ENCODE measurements around the gene HAGHL.

DNA sequence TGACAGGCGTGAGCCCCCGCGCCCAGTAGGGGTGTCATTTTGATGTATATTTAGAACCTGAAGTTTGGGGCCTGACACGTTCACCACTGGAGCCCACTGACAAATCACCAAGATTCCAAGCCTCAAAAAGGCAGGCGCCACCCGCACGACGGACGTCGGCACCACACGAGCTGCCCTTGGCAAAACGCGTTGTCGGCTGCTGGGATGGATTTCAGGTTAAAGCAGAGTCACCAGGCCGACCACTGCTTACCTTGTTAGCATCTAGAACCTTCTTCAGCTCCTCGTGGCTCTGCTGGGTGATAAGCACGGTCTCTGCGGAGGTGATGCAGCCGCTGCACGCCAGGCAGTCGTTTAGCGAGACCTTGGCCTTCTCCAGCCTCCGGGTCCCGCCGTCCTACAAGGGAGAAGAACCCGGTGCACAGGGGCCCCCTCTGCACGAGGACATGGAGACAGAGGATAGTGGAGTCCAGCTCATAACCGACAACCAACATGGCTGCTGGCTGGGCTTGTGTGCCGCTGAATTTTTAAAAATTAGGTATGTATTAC, 10.1 kb downstream of the HAGHL start:
- TF ChIP-seq, protein P1, sequence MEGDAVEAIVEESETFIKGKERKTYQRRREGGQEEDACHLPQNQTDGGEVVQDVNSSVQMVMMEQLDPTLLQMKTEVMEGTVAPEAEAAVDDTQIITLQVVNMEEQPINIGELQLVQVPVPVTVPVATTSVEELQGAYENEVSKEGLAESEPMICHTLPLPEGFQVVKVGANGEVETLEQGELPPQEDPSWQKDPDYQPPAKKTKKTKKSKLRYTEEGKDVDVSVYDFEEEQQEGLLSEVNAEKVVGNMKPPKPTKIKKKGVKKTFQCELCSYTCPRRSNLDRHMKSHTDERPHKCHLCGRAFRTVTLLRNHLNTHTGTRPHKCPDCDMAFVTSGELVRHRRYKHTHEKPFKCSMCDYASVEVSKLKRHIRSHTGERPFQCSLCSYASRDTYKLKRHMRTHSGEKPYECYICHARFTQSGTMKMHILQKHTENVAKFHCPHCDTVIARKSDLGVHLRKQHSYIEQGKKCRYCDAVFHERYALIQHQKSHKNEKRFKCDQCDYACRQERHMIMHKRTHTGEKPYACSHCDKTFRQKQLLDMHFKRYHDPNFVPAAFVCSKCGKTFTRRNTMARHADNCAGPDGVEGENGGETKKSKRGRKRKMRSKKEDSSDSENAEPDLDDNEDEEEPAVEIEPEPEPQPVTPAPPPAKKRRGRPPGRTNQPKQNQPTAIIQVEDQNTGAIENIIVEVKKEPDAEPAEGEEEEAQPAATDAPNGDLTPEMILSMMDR (IDR thresholded peaks at IDR 0.05), result no peak
- TF ChIP-seq POLR2A (IDR thresholded peaks at IDR 0.05), result no peak
